Peyer's patch (tissue), 4 donors: ENCODE measurements around the gene AUTS2. TPM values are rescaled to one million over a fixed set of nuclear protein-coding genes. Genes with fewer than 3 reads are reported as not detected.

ENCODE experiments used
- DNase-seq, 3 donors: peaks; one replicate each; pipeline ENCODE4 v3.0.0-alpha.2; 2017 to 2019
- H3K27ac ChIP-seq, 4 donors: fragments of 200-600 bp; sonication (generic); one replicate each; pipeline ENCODE4 v1.5.1; 2016 to 2019
- H3K27me3 ChIP-seq, 2 donors: fragments of 200-600 bp; sonication (generic); one replicate each; pipeline ENCODE4 v1.5.1; 2019
- H3K36me3 ChIP-seq, 3 donors: fragments of 200-600 bp; sonication (generic); one replicate each; pipeline ENCODE4 v1.5.1; 2016 to 2019
- H3K4me1 ChIP-seq, 4 donors: fragments of 200-600 bp; sonication (generic); one replicate each; pipeline ENCODE4 v1.5.1; 2016 to 2019
- H3K4me3 ChIP-seq, 4 donors: fragments of 200-600 bp; sonication (generic); 1 replicate in 3 of 4; 2 replicates in 1 of 4; pipeline ENCODE4 v1.5.1; 2016 to 2019; ENCODE audit warnings: mild to moderate bottlenecking in 1 of 4
- H3K9me3 ChIP-seq, 4 donors: fragments of 200-600 bp; sonication (generic); one replicate each; pipeline ENCODE4 v1.5.1; 2016 to 2019; ENCODE audit warnings: mild to moderate bottlenecking in 1 of 4
- CTCF ChIP-seq, 6 experiments: fragments of 450-650 bp in 4 of 6; fragments of 200-600 bp in 2 of 6; sonication (generic) in 1 of 6; IDR thresholded peaks; one replicate each; pipeline ENCODE4 v1.5.1; 2017 to 2019; ENCODE audit warnings: antibody characterized with exemption in 6 of 6, mild to moderate bottlenecking in 3 of 6, moderate library complexity in 1 of 6
- POLR2A ChIP-seq, 2 donors: fragments of 450-650 bp; IDR thresholded peaks; one replicate each; pipeline ENCODE4 v1.5.1; 2017; ENCODE audit warnings: antibody characterized with exemption in 2 of 2, mild to moderate bottlenecking in 2 of 2, moderate library complexity in 2 of 2
- total RNA-seq, 4 donors: library from RNA; depleted of rRNA; stranded (reverse); fragments of >200 nt; gene quantifications; one replicate each; pipeline ENCODE4 v1.1.0, GENCODE V29; 2016

The AUTS2 gene
- total RNA-seq, 4 donors from 2014 or later, result 55.9 to 90.0 (median 72.6) TPM

- DNase-seq, result no peak
- H3K9me3 ChIP-seq, result no peaks in the 10 kb centered on the region
- H3K36me3 ChIP-seq, result no peaks in the 10 kb centered on the region
- H3K27me3 ChIP-seq, result no peaks in the 10 kb centered on the region
- no peak overlapping the region for H3K27ac ChIP-seq
- TF ChIP-seq POLR2A (IDR thresholded peaks at IDR 0.05), result no peak
- H3K4me1 ChIP-seq, result no peaks in the 10 kb centered on the region
- H3K4me3 ChIP-seq, result no peak overlapping the region
These were observed 817.1 kb downstream of the AUTS2 start for GRCh38 chr7:70415179-70415972.

- Histone ChIP-seq H3K9me3 (no peaks in the 10 kb centered on the region), H3K4me3 (no peak overlapping the region), H3K27ac (no peak overlapping the region), H3K4me1 (no peaks in the 10 kb centered on the region), H3K36me3 (no peaks in the 10 kb centered on the region), H3K27me3 (no peaks in the 10 kb centered on the region)
- TF ChIP-seq POLR2A (IDR thresholded peaks at IDR 0.05) (no peak), CTCF (IDR thresholded peaks at IDR 0.05) (no peak)
- no peak for DNase-seq
These were observed 818.2 kb downstream of the AUTS2 start for GRCh38 chr7:70416347-70416985.

GRCh38 chr7:70416986-70417655, 818.8 kb downstream of the AUTS2 start:
- H3K27ac ChIP-seq, result no peak overlapping the region
- H3K4me3 ChIP-seq, result no peak overlapping the region
- H3K27me3 ChIP-seq, result no peaks in the 10 kb centered on the region
- TF ChIP-seq POLR2A (IDR thresholded peaks at IDR 0.05) (no peak), CTCF (IDR thresholded peaks at IDR 0.05) (no peak)
- no peak for DNase-seq
- H3K9me3 ChIP-seq, result no peaks in the 10 kb centered on the region
- no peaks in the 10 kb centered on the region for H3K36me3 ChIP-seq
- no peaks in the 10 kb centered on the region for H3K4me1 ChIP-seq

GRCh38 chr7:70419526-70420380, 821.5 kb downstream of the AUTS2 start:
- TF ChIP-seq CTCF (IDR thresholded peaks at IDR 0.05) (no peak), POLR2A (IDR thresholded peaks at IDR 0.05) (no peak)
- Histone ChIP-seq H3K9me3 (no peaks in the 10 kb centered on the region), H3K36me3 (no peaks in the 10 kb centered on the region), H3K4me3 (no peak overlapping the region), H3K4me1 (no peaks in the 10 kb centered on the region), H3K27ac (no peak overlapping the region), H3K27me3 (no peaks in the 10 kb centered on the region)
- DNase-seq, result no peak

- TF ChIP-seq CTCF (IDR thresholded peaks at IDR 0.05), result no peak
- no peak for TF ChIP-seq POLR2A (IDR thresholded peaks at IDR 0.05)
- H3K9me3 ChIP-seq, result no peaks in the 10 kb centered on the region
- no peak for DNase-seq
- H3K27ac ChIP-seq, result no peak overlapping the region
- no peaks in the 10 kb centered on the region for H3K4me1 ChIP-seq
- H3K27me3 ChIP-seq, result no peaks in the 10 kb centered on the region
- H3K4me3 ChIP-seq, result no peak overlapping the region
- H3K36me3 ChIP-seq, result no peaks in the 10 kb centered on the region
These were observed 822.0 kb downstream of the AUTS2 start for GRCh38 chr7:70420381-70420662.
